ENCODE measurements around the gene MRPS22. TPM values are rescaled to one million over a fixed set of nuclear protein-coding genes. Genes with fewer than 3 reads are reported as not detected.
A peak's percentile ranks its signal among the peaks of the same experiment; 100 is the strongest.

The MRPS22 gene
- total and polyA plus RNA-seq, 9 of the 15 experiments (the other 6 are each of a cell fraction or from before 2014, with no cell fraction given): 148 to 397 (median 229) TPM

DNA sequence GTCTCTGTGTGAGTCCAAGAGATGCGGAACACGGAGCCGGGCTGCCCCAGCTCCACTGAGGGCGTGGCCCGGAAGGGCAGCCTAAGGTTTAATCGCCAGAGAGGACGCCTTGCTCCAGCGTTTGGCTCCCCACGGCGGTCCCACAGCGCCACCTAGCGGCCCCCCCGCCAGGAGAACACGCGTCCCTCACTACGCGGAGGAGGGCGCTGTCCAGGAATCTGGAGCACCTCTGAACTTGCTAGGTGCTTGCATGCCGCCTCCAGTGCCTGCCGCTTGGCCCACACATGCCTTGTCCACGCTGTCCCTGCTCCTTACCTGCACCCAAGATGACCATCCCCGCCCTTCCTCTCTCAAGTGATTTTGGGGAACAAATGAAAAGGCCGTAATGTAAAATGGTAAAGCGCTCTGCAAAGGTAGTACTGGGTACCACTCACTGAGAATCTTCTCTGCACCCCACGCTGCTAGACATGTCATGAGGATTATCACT, 14.4 kb upstream of the MRPS22 start (continued):
- TF ChIP-seq POLR3A (IDR thresholded peaks at IDR 0.05; ENCODE audit: borderline replicate concordance, extremely low read depth, insufficient read depth, insufficient read length) (no peak), CBFA2T2 (conservative IDR thresholded peaks at IDR 0.05) (no peak), SMARCC2 (IDR thresholded peaks at IDR 0.05; ENCODE audit: low read depth) (no peak), ZFP30 (CRISPR knock-in tag; IDR thresholded peaks at IDR 0.05; ENCODE audit: borderline replicate concordance) (no peak), TEAD2 (tag; IDR thresholded peaks at IDR 0.05) (no peak; the same call in 1 of the 2 replicates), SIN3B (IDR thresholded peaks at IDR 0.05; ENCODE audit: low read depth) (no peak), OTX1 (CRISPR knock-in tag; IDR thresholded peaks at IDR 0.05) (0 out of 2 replicates have a peak, but pooled peaks have one; percentile 50), ZNF507 (tag; conservative IDR thresholded peaks at IDR 0.05) (no peak), HMBOX1 (IDR thresholded peaks at IDR 0.05) (no peak), SIX5 (IDR thresholded peaks at IDR 0.05; ENCODE audit: borderline replicate concordance in 1 of 2, insufficient read depth in 1 of 2, low read depth in 1 of 2, low read length in 2 of 2) (no peak), FOXP1 (CRISPR knock-in tag; IDR thresholded peaks at IDR 0.05) (peak; percentile 76; the same call in 1 of the 2 replicates), RFX5 (IDR thresholded peaks at IDR 0.05; ENCODE audit: low read depth, low read length) (no peak), NCOA4 (IDR thresholded peaks at IDR 0.05; ENCODE audit: partially characterized antibody) (no peak), CHCHD3 (CRISPR knock-in tag; IDR thresholded peaks at IDR 0.05) (no peak), ZNF778 (CRISPR knock-in tag; IDR thresholded peaks at IDR 0.05) (no peak), ZNF12 (CRISPR knock-in tag; IDR thresholded peaks at IDR 0.05) (no peak)
- TF ChIP-seq, protein P1, sequence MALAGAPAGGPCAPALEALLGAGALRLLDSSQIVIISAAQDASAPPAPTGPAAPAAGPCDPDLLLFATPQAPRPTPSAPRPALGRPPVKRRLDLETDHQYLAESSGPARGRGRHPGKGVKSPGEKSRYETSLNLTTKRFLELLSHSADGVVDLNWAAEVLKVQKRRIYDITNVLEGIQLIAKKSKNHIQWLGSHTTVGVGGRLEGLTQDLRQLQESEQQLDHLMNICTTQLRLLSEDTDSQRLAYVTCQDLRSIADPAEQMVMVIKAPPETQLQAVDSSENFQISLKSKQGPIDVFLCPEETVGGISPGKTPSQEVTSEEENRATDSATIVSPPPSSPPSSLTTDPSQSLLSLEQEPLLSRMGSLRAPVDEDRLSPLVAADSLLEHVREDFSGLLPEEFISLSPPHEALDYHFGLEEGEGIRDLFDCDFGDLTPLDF (CRISPR knock-in tag; IDR thresholded peaks at IDR 0.05): 0 out of 2 replicates have a peak, but pooled peaks have one; percentile 23
- TF ChIP-seq, protein P2, sequence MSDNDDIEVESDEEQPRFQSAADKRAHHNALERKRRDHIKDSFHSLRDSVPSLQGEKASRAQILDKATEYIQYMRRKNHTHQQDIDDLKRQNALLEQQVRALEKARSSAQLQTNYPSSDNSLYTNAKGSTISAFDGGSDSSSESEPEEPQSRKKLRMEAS (CRISPR knock-in tag; IDR thresholded peaks at IDR 0.05): peak; percentile 87
- TF ChIP-seq, protein P3, sequence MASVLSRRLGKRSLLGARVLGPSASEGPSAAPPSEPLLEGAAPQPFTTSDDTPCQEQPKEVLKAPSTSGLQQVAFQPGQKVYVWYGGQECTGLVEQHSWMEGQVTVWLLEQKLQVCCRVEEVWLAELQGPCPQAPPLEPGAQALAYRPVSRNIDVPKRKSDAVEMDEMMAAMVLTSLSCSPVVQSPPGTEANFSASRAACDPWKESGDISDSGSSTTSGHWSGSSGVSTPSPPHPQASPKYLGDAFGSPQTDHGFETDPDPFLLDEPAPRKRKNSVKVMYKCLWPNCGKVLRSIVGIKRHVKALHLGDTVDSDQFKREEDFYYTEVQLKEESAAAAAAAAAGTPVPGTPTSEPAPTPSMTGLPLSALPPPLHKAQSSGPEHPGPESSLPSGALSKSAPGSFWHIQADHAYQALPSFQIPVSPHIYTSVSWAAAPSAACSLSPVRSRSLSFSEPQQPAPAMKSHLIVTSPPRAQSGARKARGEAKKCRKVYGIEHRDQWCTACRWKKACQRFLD (CRISPR knock-in tag; IDR thresholded peaks at IDR 0.05): no peak
- TF ChIP-seq, protein P4, sequence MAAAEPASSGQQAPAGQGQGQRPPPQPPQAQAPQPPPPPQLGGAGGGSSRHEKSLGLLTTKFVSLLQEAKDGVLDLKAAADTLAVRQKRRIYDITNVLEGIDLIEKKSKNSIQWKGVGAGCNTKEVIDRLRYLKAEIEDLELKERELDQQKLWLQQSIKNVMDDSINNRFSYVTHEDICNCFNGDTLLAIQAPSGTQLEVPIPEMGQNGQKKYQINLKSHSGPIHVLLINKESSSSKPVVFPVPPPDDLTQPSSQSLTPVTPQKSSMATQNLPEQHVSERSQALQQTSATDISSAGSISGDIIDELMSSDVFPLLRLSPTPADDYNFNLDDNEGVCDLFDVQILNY (CRISPR knock-in tag; IDR thresholded peaks at IDR 0.05): no peak
